C4-2B (cell line): ENCODE results near the gene MYCBP2.
A peak's percentile ranks its signal among the peaks of the same experiment; 100 is the strongest.
"Not testable (repeated sequence)": the region's sequence is repeated elsewhere in the genome, so short reads cannot be mapped to it uniquely, and the experiment has no call there.

ENCODE experiments used
- H3K27ac ChIP-seq: fragments of 450-650 bp; 2 replicates; pipeline ENCODE4 v1.5.1; 2017
- CTCF ChIP-seq: fragments of 450-650 bp; conservative IDR thresholded peaks from 2 replicates; pipeline ENCODE4 v1.5.1; 2017; ENCODE audit warnings: mild to moderate bottlenecking
- ZFX ChIP-seq: fragments of 450-650 bp; IDR thresholded peaks from 2 replicates; pipeline ENCODE4 v1.6.1; 2017

The MYCBP2 gene

GRCh38 chr13:77329133-77329910 lies 2.4 kb upstream of the MYCBP2 start:
- peak overlapping the region; percentile 97 for H3K27ac ChIP-seq

GRCh38 chr13:77328819-77329132 lies 1.9 kb upstream of the MYCBP2 start:
- H3K27ac ChIP-seq = peak overlapping the region; percentile 97
- TF ChIP-seq CTCF (no peak), ZFX (no peak)

More at GRCh38 chr13:77329133-77329910, 2.4 kb upstream of the MYCBP2 start:
- TF ChIP-seq CTCF = no peak
- no peak for TF ChIP-seq ZFX

GRCh38 chr13:77325371-77325980 lies 1.4 kb downstream of the MYCBP2 start:
- TF ChIP-seq CTCF = no peak
- peak overlapping the region; percentile 96 for H3K27ac ChIP-seq

- no peak overlapping the region for H3K27ac ChIP-seq
- no peak for TF ChIP-seq ZFX
- TF ChIP-seq CTCF = no peak
These were observed 3.0 kb downstream of the MYCBP2 start for GRCh38 chr13:77323858-77324257.

GRCh38 chr13:77319536-77319935 lies 7.4 kb downstream of the MYCBP2 start:
- H3K27ac ChIP-seq = no peak overlapping the region
- TF ChIP-seq ZFX (no peak), CTCF (no peak)

- TF ChIP-seq CTCF (no peak), ZFX (no peak)
These were observed 8.2 kb downstream of the MYCBP2 start for GRCh38 chr13:77318741-77319140.

GRCh38 chr13:77316430-77316829 lies 10.5 kb downstream of the MYCBP2 start:
- H3K27ac ChIP-seq = no peak overlapping the region
- TF ChIP-seq CTCF = no peak
- TF ChIP-seq ZFX = no peak

More at GRCh38 chr13:77318741-77319140, 8.2 kb downstream of the MYCBP2 start:
- H3K27ac ChIP-seq = no peak overlapping the region

GRCh38 chr13:77315509-77315908 lies 11.4 kb downstream of the MYCBP2 start:
- H3K27ac ChIP-seq = not testable (repeated sequence)
